Hypothalamus (tissue), 51 donors: ENCODE results near the gene DLGAP1.
"Not testable (repeated sequence)": the region's sequence is repeated elsewhere in the genome, so short reads cannot be mapped to it uniquely, and the experiment has no call there.

Experiments used
- DNase-seq, 51 donors: peaks; one replicate each; lab custom pipeline; 2025; lab: John Stamatoyannopoulos, UW

DLGAP1 gene

GRCh38 chr18:3584266-3584861 lies 870.7 kb downstream of the DLGAP1 start:
- no peak for DNase-seq

- no peak for DNase-seq
These were observed 871.2 kb downstream of the DLGAP1 start for GRCh38 chr18:3583873-3584247.

GRCh38 chr18:3583106-3583872 lies 871.8 kb downstream of the DLGAP1 start:
- DNase-seq = not testable (repeated sequence)

- DNase-seq = no peak
These were observed 873.2 kb downstream of the DLGAP1 start for GRCh38 chr18:3581890-3582289.

- not testable (repeated sequence) for DNase-seq
These were observed 874.5 kb downstream of the DLGAP1 start for GRCh38 chr18:3580523-3581025.

- no peak for DNase-seq
These were observed 875.4 kb downstream of the DLGAP1 start for GRCh38 chr18:3579701-3580100.

- no peak for DNase-seq
These were observed 876.5 kb downstream of the DLGAP1 start for GRCh38 chr18:3578621-3579020.

- peak in 1 of 51 donors; percentile 9 for DNase-seq
These were observed 877.7 kb downstream of the DLGAP1 start for GRCh38 chr18:3577281-3577855.

- DNase-seq = no peak
These were observed 882.3 kb downstream of the DLGAP1 start for GRCh38 chr18:3572761-3573160.

GRCh38 chr18:3566851-3567250 lies 888.3 kb downstream of the DLGAP1 start:
- no peak for DNase-seq

GRCh38 chr18:3560755-3561154 lies 894.4 kb downstream of the DLGAP1 start:
- DNase-seq = no peak

GRCh38 chr18:3554811-3555427 lies 900.2 kb downstream of the DLGAP1 start:
- DNase-seq = no peak

GRCh38 chr18:3554091-3554601 lies 901.0 kb downstream of the DLGAP1 start:
- DNase-seq = no peak

- no peak for DNase-seq
These were observed 902.8 kb downstream of the DLGAP1 start for GRCh38 chr18:3552305-3552704.

- no peak for DNase-seq
These were observed 907.1 kb downstream of the DLGAP1 start for GRCh38 chr18:3547891-3548615.

GRCh38 chr18:3546106-3546505 lies 909.0 kb downstream of the DLGAP1 start:
- DNase-seq = no peak

GRCh38 chr18:3544537-3544936 lies 910.6 kb downstream of the DLGAP1 start:
- no peak for DNase-seq

GRCh38 chr18:3541549-3542386 lies 913.3 kb downstream of the DLGAP1 start:
- DNase-seq = no peak

- no peak for DNase-seq
These were observed 914.1 kb downstream of the DLGAP1 start for GRCh38 chr18:3540805-3541548.
